Fibroblast of villous mesenchyme (primary cell): ENCODE measurements around the gene CHD5. TPM values are rescaled to one million over a fixed set of nuclear protein-coding genes. Genes with fewer than 3 reads are reported as not detected.

Source experiments
- DNase-seq: peaks from one replicate; pipeline ENCODE4 v3.0.0-alpha.2; 2010; ENCODE audit warnings: low read depth
- H3K4me3 ChIP-seq: 2 replicates; pipeline ENCODE4 v1.5.1; 2011; ENCODE audit warnings: low read depth, mild to moderate bottlenecking, low read length
- CTCF ChIP-seq: IDR thresholded peaks from 2 replicates; pipeline ENCODE4 v1.5.1; 2012; ENCODE audit warnings: low read depth, mild to moderate bottlenecking, low read length; ENCODE audit not compliant: insufficient read depth
- total RNA-seq: library from RNA; depleted of rRNA; stranded (reverse); fragments of >200 nt; gene quantifications from 2 replicates; pipeline ENCODE4 v1.2.3, GENCODE V29; 2012

CHD5 gene
- total RNA-seq, 1 donor = under 0.01 TPM

GRCh38 chr1:6109688-6110087 lies 70.4 kb downstream of the CHD5 start:
- DNase-seq = no peak
- H3K4me3 ChIP-seq = no peak overlapping the region
- TF ChIP-seq CTCF = no peak

- peak; percentile 55 for TF ChIP-seq CTCF
- peak; percentile 54 for DNase-seq
- no peak overlapping the region for H3K4me3 ChIP-seq
Observed at GRCh38 chr1:6108937-6109614, 71.0 kb downstream of the CHD5 start.

- no peak for TF ChIP-seq CTCF
- DNase-seq = no peak
- no peak overlapping the region for H3K4me3 ChIP-seq
Observed at GRCh38 chr1:6108476-6108875, 71.6 kb downstream of the CHD5 start.

- no peak overlapping the region for H3K4me3 ChIP-seq
- no peak for DNase-seq
- TF ChIP-seq CTCF = no peak
Observed at GRCh38 chr1:6107409-6108356, 72.4 kb downstream of the CHD5 start.

GRCh38 chr1:6106977-6107376 lies 73.1 kb downstream of the CHD5 start:
- TF ChIP-seq CTCF = no peak
- no peak overlapping the region for H3K4me3 ChIP-seq
- no peak for DNase-seq

- no peak for DNase-seq
- TF ChIP-seq CTCF = no peak
- no peak overlapping the region for H3K4me3 ChIP-seq
Observed at GRCh38 chr1:6106321-6106731, 73.8 kb downstream of the CHD5 start.
